Sigmoid colon (tissue), 7 donors: ENCODE results near the gene ESPNL. TPM values are rescaled to one million over a fixed set of nuclear protein-coding genes. Genes with fewer than 3 reads are reported as not detected.
A peak's percentile ranks its signal among the peaks of the same experiment; 100 is the strongest.

Experiments
- DNase-seq: peaks from one replicate; pipeline ENCODE4 v3.0.0-alpha.2; 2019
- H3K27ac ChIP-seq, 4 donors: fragments of 200-600 bp; sonication (generic); one replicate each; pipeline ENCODE4 v1.5.1; 2016 to 2019; ENCODE audit warnings: mild to moderate bottlenecking in 1 of 4
- H3K27me3 ChIP-seq, 3 donors: fragments of 200-600 bp; sonication (generic); one replicate each; pipeline ENCODE4 v1.5.1; 2019; ENCODE audit warnings: mild to moderate bottlenecking in 1 of 3
- H3K36me3 ChIP-seq, 4 donors: fragments of 200-600 bp; sonication (generic); one replicate each; pipeline ENCODE4 v1.5.1; 2016 to 2019
- H3K4me1 ChIP-seq, 4 donors: fragments of 200-600 bp; sonication (generic); one replicate each; pipeline ENCODE4 v1.5.1; 2017 to 2019
- H3K4me3 ChIP-seq, 4 donors: fragments of 200-600 bp; sonication (generic); one replicate each; pipeline ENCODE4 v1.5.1; 2017 to 2019; ENCODE audit warnings: mild to moderate bottlenecking in 2 of 4, moderate library complexity in 1 of 4
- H3K9me3 ChIP-seq, 4 donors: fragments of 200-600 bp in 3 of 4; sonication (generic) in 3 of 4; one replicate each; pipeline versions ENCODE4 v1.5.1 to v1.6.1; 2013 to 2019
- EP300 ChIP-seq, 4 donors: sonication (generic); formaldehyde crosslinking; IDR thresholded peaks; one replicate each; pipeline ENCODE4 v1.6.1; 2017; ENCODE audit warnings: antibody characterized with exemption in 4 of 4
- POLR2A ChIP-seq, 2 donors: fragments of 450-650 bp; IDR thresholded peaks; one replicate each; pipeline ENCODE4 v1.6.1; 2016; ENCODE audit warnings: antibody characterized with exemption in 2 of 2, mild to moderate bottlenecking in 2 of 2, moderate library complexity in 2 of 2
- POLR2AphosphoS5 ChIP-seq, 4 donors: sonication (generic); formaldehyde crosslinking; IDR thresholded peaks; one replicate each; pipeline ENCODE4 v1.6.1; 2017; ENCODE audit warnings: antibody characterized with exemption in 4 of 4
- WGBS, 2 donors: extraction: QIAGEN DNeasy Blood & Tissue Kit; methylation state at CpG; one replicate each; pipeline ENCODE4 v1.1.7; 2013; 5-methylcytosine and 5-hydroxymethylcytosine counted together
- intact Hi-C: fragments of 100-400 bp; cut with DNase I; formaldehyde crosslinking; loops from one replicate; pipeline ENCODE4 v1.15.1; 2023
- polyA plus RNA-seq, 3 donors: library from polyadenylated mRNA; stranded (reverse); fragments of 200-250 nt; gene quantifications; one replicate each; pipeline ENCODE4 v1.2.3, GENCODE V29; 2013
- total RNA-seq, 4 donors: library from RNA; depleted of rRNA; stranded (reverse); fragments of >200 nt; gene quantifications; one replicate each; pipeline ENCODE4 v1.1.0, GENCODE V29; 2016
- TF ChIP-seq, protein P1 (sequence below), 4 experiments: fragments of 450-650 bp in 3 of 4; fragments of 200-600 bp in 1 of 4; IDR thresholded peaks; one replicate each; pipeline ENCODE4 v1.5.1; 2016 to 2019; ENCODE audit warnings: antibody characterized with exemption in 4 of 4, mild to moderate bottlenecking in 3 of 4, moderate library complexity in 2 of 4
- donor health status: healthy with polysubstance abuse.
- donor health status: Bipolar disorder and iron deficiency.
- donor health status: healthy.

Gene ESPNL
- total and polyA plus RNA-seq, 7 donors: 0.36 to 2.0 (median 0.58) TPM; not detected in 3

DNA sequence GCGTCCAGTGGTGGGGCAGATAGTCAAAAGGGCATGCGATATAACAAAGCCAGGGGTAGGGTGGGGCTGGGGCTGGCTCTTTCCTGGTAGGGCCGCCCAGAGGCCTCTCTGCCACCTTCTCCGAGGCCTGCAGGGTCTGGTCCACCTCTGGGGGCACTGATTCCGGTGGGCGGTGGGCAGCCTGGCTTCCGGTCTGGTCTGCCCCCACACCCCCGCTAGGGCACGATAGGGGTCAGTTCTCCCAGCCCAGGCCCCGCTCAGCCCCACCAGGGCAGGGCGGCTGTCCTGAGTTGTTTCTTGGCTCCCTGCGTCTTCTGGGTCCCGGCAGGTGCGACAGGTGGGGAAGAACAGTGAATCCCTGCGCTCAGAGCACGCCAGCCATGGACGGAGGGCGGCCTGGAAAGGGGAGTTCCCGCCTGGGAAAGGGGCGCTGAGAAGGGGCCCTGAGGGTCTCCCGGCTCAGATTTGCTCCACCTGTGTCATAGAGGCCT lies 57.9 kb downstream of the ESPNL start:
- Histone ChIP-seq H3K36me3 (no peaks in the 10 kb centered on the region), H3K9me3 (no peaks in the 10 kb centered on the region), H3K4me3 (no peak overlapping the region), H3K4me1 (peaks cover 0 to 16% (median 13%) of the 10 kb centered on the region in 4 donors), H3K27ac (no peak overlapping the region), H3K27me3 (peaks cover 8 to 32% (median 20%) of the 10 kb centered on the region in 3 donors)
- no peak for TF ChIP-seq EP300 (IDR thresholded peaks at IDR 0.05)
- no peak for TF ChIP-seq POLR2AphosphoS5 (IDR thresholded peaks at IDR 0.05)
- no peak for TF ChIP-seq POLR2A (IDR thresholded peaks at IDR 0.05)
- TF ChIP-seq, protein P1, sequence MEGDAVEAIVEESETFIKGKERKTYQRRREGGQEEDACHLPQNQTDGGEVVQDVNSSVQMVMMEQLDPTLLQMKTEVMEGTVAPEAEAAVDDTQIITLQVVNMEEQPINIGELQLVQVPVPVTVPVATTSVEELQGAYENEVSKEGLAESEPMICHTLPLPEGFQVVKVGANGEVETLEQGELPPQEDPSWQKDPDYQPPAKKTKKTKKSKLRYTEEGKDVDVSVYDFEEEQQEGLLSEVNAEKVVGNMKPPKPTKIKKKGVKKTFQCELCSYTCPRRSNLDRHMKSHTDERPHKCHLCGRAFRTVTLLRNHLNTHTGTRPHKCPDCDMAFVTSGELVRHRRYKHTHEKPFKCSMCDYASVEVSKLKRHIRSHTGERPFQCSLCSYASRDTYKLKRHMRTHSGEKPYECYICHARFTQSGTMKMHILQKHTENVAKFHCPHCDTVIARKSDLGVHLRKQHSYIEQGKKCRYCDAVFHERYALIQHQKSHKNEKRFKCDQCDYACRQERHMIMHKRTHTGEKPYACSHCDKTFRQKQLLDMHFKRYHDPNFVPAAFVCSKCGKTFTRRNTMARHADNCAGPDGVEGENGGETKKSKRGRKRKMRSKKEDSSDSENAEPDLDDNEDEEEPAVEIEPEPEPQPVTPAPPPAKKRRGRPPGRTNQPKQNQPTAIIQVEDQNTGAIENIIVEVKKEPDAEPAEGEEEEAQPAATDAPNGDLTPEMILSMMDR (IDR thresholded peaks at IDR 0.05): no peak
- intact Hi-C loops: loop anchor here (2.0 kb wide), 1 partner anchor 105 kb away; no protein-coding TSS in a partner anchor
- WGBS, 2 donors: 25 to 63% methylated on average over 21 of the region's 21 CpGs
- DNase-seq: no peak

DNA sequence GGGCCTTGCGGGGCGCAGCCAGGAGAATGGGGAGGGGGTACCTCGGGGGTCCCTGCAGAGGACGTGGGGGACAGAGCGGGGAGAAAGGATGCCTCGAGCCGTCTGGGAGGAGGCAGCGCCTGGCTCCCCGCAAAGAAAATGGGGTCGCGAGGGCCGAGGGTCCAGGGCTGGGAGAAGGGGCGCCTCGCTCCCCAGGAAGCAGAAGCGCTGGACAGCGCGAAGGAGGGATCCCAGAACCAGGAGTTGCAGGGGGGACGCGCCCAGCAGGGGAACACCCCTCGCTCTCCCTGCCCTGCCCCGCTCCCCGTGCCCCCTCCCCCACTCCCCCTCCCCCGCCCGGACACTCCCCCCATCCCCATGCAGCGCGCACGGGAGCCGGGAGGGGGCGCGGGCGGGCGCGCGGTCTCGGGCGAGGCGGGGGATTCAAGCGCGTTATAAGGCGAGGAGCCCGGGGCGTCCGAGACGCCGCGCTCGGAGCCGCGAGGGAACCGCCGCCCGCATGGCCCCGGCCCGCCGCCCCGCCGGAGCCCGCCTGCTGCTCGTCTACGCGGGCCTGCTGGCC lies 58.5 kb downstream of the ESPNL start, which contains the start of gene ERFE:
Gene ERFE, plus strand, starts transcription at position 462 of the 562 bp plus-strand sequence. Its CDS starts 38 bp downstream, at position 500.
- Histone ChIP-seq H3K4me1 (peaks cover 0 to 19% (median 16%) of the 10 kb centered on the region in 4 donors), H3K27me3 (peaks cover 11 to 38% (median 25%) of the 10 kb centered on the region in 3 donors), H3K9me3 (no peaks in the 10 kb centered on the region), H3K4me3 (peak within 1 kb of the TSS in 3 of 4 donors; percentile 28 to 38 (median 36)), H3K27ac (no peak within 1 kb of the TSS), H3K36me3 (no peaks in the 10 kb centered on the region)
- intact Hi-C loops: loop anchor here (2.0 kb wide), 1 partner anchor 104 kb away; no protein-coding TSS in a partner anchor
- no peak for DNase-seq
- TF ChIP-seq EP300 (IDR thresholded peaks at IDR 0.05) (no peak), POLR2A (IDR thresholded peaks at IDR 0.05) (no peak), POLR2AphosphoS5 (IDR thresholded peaks at IDR 0.05) (no peak)
- TF ChIP-seq, protein P1 (IDR thresholded peaks at IDR 0.05): peak in 1 of 4 experiments; percentile 57
- 7 to 9% methylated on average over 59 to 61 of the region's 61 CpGs for WGBS, 2 donors

DNA sequence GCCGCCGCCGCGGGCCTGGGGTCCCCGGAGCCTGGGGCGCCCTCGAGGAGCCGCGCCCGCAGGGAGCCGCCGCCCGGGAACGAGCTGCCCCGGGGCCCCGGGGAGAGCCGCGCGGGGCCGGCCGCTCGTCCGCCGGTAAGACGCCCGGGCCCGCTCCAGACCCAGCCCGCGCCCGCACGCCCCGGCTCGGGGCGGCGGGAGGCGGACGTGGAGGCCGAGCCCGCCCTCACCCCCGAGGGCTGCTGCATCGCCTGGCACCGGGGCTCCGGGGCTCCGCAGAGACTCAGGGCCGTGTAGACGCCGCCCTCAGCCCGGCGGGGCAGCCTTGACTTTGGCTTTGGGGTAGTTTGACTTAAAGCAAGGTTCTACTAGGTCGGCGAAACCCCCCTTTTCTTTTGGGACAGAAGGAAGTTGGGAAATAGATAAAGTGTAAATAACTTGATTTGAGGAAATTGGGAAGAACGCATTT lies 59.0 kb downstream of the ESPNL start:
- DNase-seq: no peak
- Histone ChIP-seq H3K4me1 (peaks cover 0 to 24% (median 21%) of the 10 kb centered on the region in 4 donors), H3K27me3 (peaks cover 16 to 43% (median 30%) of the 10 kb centered on the region in 3 donors), H3K9me3 (no peaks in the 10 kb centered on the region), H3K4me3 (peak overlapping the region in 3 of 4 donors; percentile 28 to 38 (median 36)), H3K36me3 (no peaks in the 10 kb centered on the region), H3K27ac (no peak overlapping the region)
- intact Hi-C loops: loop anchor here (2.0 kb wide), 1 partner anchor 104 kb away; no protein-coding TSS in a partner anchor
- WGBS, 2 donors: 1% methylated on average over 52 of the region's 52 CpGs
- TF ChIP-seq POLR2AphosphoS5 (IDR thresholded peaks at IDR 0.05) (no peak), POLR2A (IDR thresholded peaks at IDR 0.05) (no peak), EP300 (IDR thresholded peaks at IDR 0.05) (no peak)
- TF ChIP-seq, protein P1 (IDR thresholded peaks at IDR 0.05): no peak

DNA sequence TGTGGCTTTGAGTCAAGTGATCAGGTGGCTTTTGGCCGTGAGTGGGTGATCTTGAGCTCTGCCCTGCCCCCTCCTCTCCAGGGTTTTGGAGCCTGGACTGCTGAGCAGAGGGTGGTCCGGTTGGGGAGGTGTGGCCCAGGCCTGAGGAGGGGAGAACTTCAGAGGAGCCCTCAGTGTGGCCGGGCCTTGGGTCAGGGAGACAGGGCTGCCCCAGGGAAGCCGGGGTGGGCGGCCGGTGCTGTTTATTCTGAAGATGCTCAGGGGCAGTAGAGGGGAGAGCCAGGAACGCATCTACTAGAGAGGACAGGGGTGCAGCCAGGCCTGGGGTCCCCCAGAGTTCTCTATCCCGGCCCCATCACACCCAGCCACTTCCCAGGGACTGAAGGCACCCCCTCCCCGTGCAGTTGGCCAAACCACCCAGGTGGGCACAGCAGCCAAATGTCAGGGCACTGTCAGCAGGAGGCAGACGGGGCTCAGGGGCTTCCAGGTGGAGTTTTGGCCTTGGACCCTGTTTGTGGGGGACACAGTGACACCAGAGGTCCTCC lies 59.6 kb downstream of the ESPNL start:
- Histone ChIP-seq H3K4me1 (peaks cover 0 to 27% (median 23%) of the 10 kb centered on the region in 4 donors), H3K27me3 (peaks cover 18 to 46% (median 33%) of the 10 kb centered on the region in 3 donors), H3K9me3 (no peaks in the 10 kb centered on the region), H3K27ac (no peak overlapping the region), H3K36me3 (no peaks in the 10 kb centered on the region), H3K4me3 (no peak overlapping the region)
- TF ChIP-seq EP300 (IDR thresholded peaks at IDR 0.05) (no peak), POLR2A (IDR thresholded peaks at IDR 0.05) (no peak), POLR2AphosphoS5 (IDR thresholded peaks at IDR 0.05) (no peak)
- intact Hi-C loops: loop anchor here (2.0 kb wide), 1 partner anchor 103 kb away; no protein-coding TSS in a partner anchor
- no peak for DNase-seq
- WGBS, 2 donors: 35 to 51% methylated on average over 10 of the region's 10 CpGs
